Skeletal muscle cell (primary cell): ENCODE data around the gene TNPO1.

Experiments used
- DNase-seq: peaks from one replicate; pipeline ENCODE4 v3.0.0-alpha.2; 2010; ENCODE audit warnings: low read depth
- H3K4me3 ChIP-seq: 2 replicates; pipeline ENCODE4 v1.5.1; 2011; ENCODE audit warnings: low read depth, mild to moderate bottlenecking, control low read depth, low read length, moderate library complexity

Gene TNPO1

DNA sequence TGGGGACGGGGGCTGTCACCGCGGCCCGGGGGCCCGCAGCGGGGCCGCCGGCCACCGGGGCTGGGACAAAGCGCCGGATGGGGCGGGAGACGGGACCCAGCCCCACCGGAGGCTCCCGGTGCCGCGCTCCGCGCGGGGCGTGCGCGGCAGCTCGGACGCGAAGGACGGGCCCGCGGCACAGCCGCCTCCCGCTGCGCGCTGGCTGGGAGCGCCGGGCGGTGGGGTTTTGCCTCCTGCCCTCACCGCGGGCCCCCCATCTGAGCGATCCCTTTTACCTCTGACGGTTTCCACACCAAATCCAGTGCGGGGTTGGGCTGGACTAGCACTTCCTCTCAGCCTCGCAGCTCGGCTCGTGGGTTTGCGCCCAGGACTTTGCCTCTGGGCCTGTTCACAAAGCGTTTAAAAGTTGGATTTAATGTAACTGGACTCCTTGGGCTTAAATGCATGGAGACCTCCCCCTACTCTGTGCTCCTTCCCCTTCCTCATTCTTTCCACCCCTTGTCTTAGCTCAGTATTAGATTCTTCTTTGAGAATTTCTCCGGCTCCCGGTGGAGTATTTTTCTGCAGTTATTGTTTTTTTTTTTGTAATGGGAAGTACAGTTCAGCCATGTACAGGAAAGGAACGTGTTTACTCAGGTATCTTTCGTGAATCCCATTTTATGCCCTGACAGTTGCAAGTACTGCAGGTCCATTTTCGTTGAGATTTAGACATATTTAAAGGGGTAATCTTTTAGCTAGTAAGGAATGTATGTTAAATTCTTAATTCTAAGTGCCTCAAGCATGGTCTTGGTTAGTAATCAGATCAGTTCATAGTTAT is 140.1 kb downstream of the TNPO1 start:
- DNase-seq: no peak
- H3K4me3 ChIP-seq: peak overlapping the region; percentile 73

DNA sequence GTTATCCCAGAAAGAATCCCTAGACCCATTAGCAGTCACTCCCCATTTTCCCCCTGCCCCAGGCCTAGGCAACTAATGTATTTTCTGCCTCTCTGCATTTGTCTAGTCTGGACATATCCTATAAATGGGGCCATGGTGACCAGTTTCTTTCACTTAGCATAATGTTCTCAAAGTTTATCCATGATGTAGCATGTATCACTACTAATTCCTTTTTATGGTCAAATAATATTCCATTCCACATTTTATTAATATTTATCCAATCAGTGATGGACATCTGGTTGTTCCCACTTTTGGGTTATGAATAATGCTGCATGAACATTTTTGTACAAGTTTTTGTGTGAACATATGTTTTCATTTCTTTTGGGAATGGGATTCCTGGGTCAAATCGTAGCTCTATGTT is 140.9 kb downstream of the TNPO1 start:
- no peak for DNase-seq
- peak overlapping the region; percentile 73 for H3K4me3 ChIP-seq

DNA sequence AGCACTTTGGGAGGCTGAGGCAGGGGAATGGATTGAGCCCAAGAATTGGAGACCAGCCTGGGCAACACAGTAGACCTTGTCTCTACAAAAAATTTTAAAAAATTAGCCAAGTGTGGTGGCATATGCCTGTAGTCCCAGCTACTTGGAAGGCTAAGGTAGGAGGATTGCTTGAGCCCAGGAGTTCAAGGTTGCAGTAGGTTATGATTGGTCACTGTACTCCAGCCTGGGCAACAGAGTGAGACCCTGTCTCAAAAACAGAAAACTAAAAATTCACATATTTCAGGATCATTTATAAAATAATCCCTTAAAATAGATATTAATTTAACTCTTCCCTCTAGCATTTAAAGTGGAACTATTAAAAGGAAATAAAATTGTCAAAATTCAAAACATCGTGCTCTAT is 142.8 kb downstream of the TNPO1 start:
- no peak overlapping the region for H3K4me3 ChIP-seq
- no peak for DNase-seq
